Muscle of leg (tissue), 11 donors: ENCODE measurements around the gene CUX1. TPM values are rescaled to one million over a fixed set of nuclear protein-coding genes. Genes with fewer than 3 reads are reported as not detected.

Experiments used
- DNase-seq: peaks from one replicate; pipeline ENCODE4 v3.0.0; 2013
- H3K27ac ChIP-seq: one replicate; pipeline ENCODE4 v1.5.1; 2013; ENCODE audit warnings: mild to moderate bottlenecking, low read length, control low read depth
- H3K27me3 ChIP-seq: one replicate; pipeline ENCODE4 v1.6.1; 2013; ENCODE audit warnings: low read length; ENCODE audit not compliant: control insufficient read depth, insufficient read depth
- H3K36me3 ChIP-seq: one replicate; pipeline ENCODE4 v1.6.1; 2013; ENCODE audit warnings: low read length; ENCODE audit not compliant: control insufficient read depth, insufficient read depth
- H3K4me1 ChIP-seq: one replicate; pipeline ENCODE4 v1.6.1; 2013; ENCODE audit warnings: low read length; ENCODE audit not compliant: control insufficient read depth, insufficient read depth
- H3K4me3 ChIP-seq: one replicate; pipeline ENCODE4 v1.5.1; 2013; ENCODE audit warnings: low read length, control low read depth
- H3K9me3 ChIP-seq: replicated peaks from 2 replicates; pipeline ENCODE4 v1.6.1; 2013; ENCODE audit warnings: low read depth, low read length; ENCODE audit not compliant: control insufficient read depth
- WGBS: methylation state at CpG from one replicate; pipeline ENCODE4 v1.1.5; 2013; ENCODE audit warnings: missing lambda C conversion rate; ENCODE audit not compliant: insufficient coverage; 5-methylcytosine and 5-hydroxymethylcytosine counted together
- polyA plus RNA-seq, 8 donors: library from polyadenylated mRNA; unstranded; fragments of 120-200 nt; gene quantifications; one replicate each; pipeline versions ENCODE4 v1.2.1 to v1.2.3, GENCODE V29; 2013; ENCODE audit warnings: inconsistent platforms in 1 of 8, low replicate concordance in 1 of 8; ENCODE audit not compliant: insufficient read length in 8 of 8, insufficient read depth in 1 of 8
- total RNA-seq: library from RNA; stranded (reverse); fragments of 120-200 nt; gene quantifications from one replicate; pipeline ENCODE4 v1.2.4, GENCODE V29; 2013

Gene CUX1
- total and polyA plus RNA-seq, 9 donors: 29.4 to 46.9 (median 40.8) TPM

DNA sequence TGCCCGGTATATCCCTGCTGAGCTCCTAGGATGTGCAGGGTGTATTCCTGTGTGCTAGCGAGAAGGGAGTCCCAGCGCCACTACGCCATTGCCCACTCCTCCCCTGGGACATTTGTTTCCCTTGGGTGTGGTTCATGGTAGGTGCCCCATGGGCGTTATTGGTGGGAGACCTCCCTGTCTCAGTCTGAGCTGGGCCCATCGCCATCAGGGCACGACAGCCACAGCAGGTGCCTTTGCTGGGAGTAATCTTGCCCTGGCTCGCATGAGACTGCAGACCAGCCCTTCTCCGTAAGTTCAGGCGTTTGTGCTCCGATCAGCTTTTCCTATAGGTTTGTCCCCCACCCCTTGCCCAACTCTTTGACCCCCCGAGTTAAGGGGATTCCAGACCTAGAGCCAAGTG is 332.0 kb downstream of the CUX1 start:
- H3K4me3 ChIP-seq: no peak overlapping the region
- 85% methylated on average over 10 of the region's 12 CpGs for WGBS
- H3K9me3 ChIP-seq: no peaks in the 10 kb centered on the region
- H3K36me3 ChIP-seq: peaks cover 4% of the 10 kb centered on the region
- H3K4me1 ChIP-seq: peaks cover 33% of the 10 kb centered on the region
- DNase-seq: no peak
- no peaks in the 10 kb centered on the region for H3K27me3 ChIP-seq
- no peak overlapping the region for H3K27ac ChIP-seq

DNA sequence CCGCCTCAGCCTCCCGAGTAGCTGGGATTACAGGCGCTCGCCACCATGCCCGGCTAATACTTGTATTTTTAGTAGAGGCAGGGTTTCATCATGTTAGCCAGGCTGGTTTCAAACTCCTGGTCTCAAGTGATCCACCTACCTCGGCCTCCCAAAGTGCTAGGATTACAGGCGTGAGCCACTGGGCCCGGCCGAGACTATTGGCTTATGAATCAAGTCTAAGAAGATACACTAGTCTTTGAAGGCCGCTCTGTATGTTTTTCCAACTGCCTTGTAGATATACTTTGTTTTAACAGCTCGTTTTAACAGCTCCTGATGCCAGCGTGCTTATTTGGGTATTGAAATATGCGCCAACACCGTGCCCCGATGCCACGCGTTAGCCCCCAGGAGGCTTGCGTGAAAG is 332.8 kb downstream of the CUX1 start:
- no peak overlapping the region for H3K4me3 ChIP-seq
- peaks cover 4% of the 10 kb centered on the region for H3K36me3 ChIP-seq
- H3K27me3 ChIP-seq: no peaks in the 10 kb centered on the region
- DNase-seq: no peak
- WGBS: 90% methylated on average over 15 of the region's 18 CpGs
- no peak overlapping the region for H3K27ac ChIP-seq
- no peaks in the 10 kb centered on the region for H3K9me3 ChIP-seq
- peaks cover 33% of the 10 kb centered on the region for H3K4me1 ChIP-seq

DNA sequence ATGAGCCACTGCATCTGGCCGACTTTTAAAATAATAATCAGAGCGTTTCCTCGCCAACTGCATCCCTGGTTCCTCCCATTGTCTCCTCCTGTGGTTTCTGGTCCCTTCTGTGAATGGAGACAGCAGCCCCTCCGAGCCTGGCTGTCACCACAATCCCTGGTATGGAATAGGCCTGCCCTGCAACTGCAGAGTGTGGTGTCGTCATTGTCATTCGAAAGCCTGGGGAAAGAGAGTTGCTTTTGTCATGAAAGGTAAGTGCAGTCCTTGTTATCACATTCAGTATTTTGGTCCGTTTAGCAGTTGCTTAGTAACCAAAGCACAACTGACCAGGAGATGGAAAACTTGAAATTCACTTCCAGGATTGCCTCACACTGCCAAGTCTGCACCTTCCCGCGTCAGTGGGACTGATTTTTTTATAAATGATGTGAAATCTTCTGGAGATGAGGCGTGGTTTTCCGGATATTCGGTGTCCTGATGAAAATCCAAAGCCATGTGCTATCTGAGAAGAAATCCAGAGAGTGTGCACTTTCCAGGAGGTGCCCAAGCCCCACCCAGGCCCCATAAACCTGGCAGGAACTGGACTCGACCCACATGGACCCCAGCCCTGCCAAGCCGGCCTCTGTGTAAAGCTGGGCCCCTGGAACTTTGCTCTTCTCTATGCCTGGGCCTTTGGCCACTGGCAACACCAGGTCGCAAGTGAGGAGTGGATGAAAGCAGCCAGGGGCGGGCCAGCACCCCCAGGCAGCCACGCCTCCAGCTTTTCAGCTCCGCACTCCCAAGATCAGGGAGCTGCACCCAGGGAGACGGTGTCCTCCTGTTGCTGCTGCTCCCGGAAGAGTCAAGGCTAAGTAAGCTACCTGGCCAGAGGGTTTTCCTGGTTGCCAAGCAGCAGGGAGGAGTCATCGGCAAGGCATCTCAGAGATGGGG is 335.5 kb downstream of the CUX1 start:
- Histone ChIP-seq H3K27ac (peak overlapping the region; percentile 81), H3K9me3 (peaks cover 2% of the 10 kb centered on the region), H3K36me3 (no peaks in the 10 kb centered on the region), H3K4me1 (peaks cover 27% of the 10 kb centered on the region), H3K4me3 (no peak overlapping the region), H3K27me3 (no peaks in the 10 kb centered on the region)
- WGBS: 48% methylated on average over 15 of the region's 21 CpGs
- DNase-seq: peak; percentile 88

DNA sequence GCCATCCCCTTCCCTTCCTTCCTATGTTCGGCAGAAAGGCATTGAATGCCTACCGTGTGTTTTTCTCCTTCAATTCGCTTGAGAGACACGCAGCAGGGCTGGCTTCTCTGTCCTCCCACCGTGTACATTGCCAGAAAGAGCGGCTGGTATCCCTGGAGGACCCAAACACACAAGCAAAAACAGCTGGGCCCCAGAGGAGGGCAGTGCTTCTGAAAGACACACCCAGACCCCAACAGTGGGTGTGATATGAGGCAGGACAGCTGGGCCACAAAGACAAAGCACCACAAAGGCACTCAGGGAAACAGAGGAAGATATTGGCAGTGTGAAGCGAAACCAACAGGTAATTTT is 336.1 kb downstream of the CUX1 start:
- Histone ChIP-seq H3K27ac (peak overlapping the region; percentile 81), H3K4me3 (no peak overlapping the region), H3K36me3 (peaks cover 5% of the 10 kb centered on the region), H3K27me3 (no peaks in the 10 kb centered on the region), H3K9me3 (peaks cover 2% of the 10 kb centered on the region), H3K4me1 (peaks cover 27% of the 10 kb centered on the region)
- peak; percentile 82 for DNase-seq
- WGBS: 51% methylated on average over 2 of the region's 7 CpGs

DNA sequence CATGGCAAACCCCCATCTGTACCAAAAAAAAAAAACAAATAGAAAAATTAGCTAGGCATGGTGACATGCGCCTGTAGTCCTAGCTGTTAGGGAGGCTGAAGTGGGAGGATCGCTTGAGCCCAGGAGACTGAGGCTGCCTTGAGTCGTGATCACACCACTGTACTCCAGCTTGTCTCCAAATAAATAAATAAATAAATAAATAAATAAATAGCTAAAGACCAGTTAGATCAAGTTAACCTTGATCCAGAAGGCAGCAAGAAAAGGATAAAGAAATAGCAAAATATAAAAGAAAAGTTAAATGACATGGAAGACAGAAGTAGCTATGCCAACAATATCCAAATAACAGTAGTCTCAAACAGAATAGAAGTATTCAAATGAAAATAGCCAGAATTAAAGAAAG is 337.0 kb downstream of the CUX1 start:
- no peak overlapping the region for H3K27ac ChIP-seq
- WGBS: no CpG with 5 or more reads among the region's 3 CpGs
- no peak for DNase-seq

DNA sequence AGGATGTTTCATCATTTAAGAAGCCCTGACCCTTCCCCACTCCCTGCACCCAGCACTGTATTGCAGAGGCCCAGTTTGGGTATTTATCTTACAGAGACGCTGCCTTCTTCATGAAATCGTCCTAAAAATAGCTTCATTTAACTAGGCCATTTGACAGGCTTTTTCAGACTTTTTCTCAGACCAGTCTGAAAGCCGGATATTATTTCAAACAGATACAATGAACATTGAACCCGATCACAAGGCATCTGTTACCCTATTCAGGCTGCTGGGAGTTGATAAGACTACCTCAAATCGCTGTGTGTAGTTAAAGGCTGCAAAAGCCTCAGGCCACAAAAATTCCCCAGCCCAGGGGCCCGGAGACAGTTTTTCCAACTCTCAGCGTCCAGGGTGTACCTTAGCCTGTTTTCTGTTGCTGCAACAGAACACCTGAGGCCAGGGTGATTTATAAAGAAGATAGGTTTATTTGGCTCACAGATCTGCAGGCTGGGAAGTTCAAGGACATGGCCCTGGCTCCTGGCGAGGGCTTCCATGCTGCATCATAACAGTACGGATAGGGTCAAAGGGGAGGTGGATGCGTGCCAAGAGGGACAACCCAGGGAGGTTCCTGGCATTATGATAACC is 338.5 kb downstream of the CUX1 start:
- H3K27me3 ChIP-seq: no peaks in the 10 kb centered on the region
- WGBS: 59% methylated on average over 3 of the region's 10 CpGs
- H3K27ac ChIP-seq: no peak overlapping the region
- no peak overlapping the region for H3K4me3 ChIP-seq
- DNase-seq: no peak
- H3K36me3 ChIP-seq: peaks cover 16% of the 10 kb centered on the region
- H3K9me3 ChIP-seq: peaks cover 2% of the 10 kb centered on the region
- H3K4me1 ChIP-seq: peaks cover 23% of the 10 kb centered on the region

More for the DNA sequence above, 337.0 kb downstream of the CUX1 start:
- peaks cover 2% of the 10 kb centered on the region for H3K9me3 ChIP-seq
- H3K27me3 ChIP-seq: no peaks in the 10 kb centered on the region
- H3K36me3 ChIP-seq: peaks cover 10% of the 10 kb centered on the region
- peaks cover 27% of the 10 kb centered on the region for H3K4me1 ChIP-seq
- H3K4me3 ChIP-seq: no peak overlapping the region

DNA sequence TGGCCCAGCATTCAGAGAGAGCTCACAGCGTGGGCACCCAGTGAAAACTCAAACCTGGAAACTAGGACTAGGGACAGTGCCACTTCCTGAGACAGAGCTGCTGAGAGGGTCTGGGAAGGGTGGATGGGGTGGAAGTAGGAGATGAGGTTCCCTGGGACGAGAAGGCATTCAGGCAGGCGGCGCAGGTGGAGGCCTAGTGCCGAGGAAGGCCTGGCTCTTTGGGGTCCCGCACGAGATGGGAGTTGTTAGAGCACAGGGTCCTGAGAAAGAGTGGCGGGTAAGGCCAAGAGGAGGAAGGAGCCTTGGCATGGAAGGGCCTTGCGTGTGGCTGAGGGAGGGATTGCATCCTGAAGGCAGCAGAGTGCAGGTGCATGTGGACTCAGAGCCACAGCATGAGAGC is 339.4 kb downstream of the CUX1 start:
- H3K36me3 ChIP-seq: peaks cover 16% of the 10 kb centered on the region
- no peaks in the 10 kb centered on the region for H3K27me3 ChIP-seq
- H3K4me1 ChIP-seq: peaks cover 23% of the 10 kb centered on the region
- DNase-seq: no peak
- WGBS: 95% methylated on average over 7 of the region's 9 CpGs
- peaks cover 2% of the 10 kb centered on the region for H3K9me3 ChIP-seq
- H3K4me3 ChIP-seq: no peak overlapping the region
- H3K27ac ChIP-seq: no peak overlapping the region

DNA sequence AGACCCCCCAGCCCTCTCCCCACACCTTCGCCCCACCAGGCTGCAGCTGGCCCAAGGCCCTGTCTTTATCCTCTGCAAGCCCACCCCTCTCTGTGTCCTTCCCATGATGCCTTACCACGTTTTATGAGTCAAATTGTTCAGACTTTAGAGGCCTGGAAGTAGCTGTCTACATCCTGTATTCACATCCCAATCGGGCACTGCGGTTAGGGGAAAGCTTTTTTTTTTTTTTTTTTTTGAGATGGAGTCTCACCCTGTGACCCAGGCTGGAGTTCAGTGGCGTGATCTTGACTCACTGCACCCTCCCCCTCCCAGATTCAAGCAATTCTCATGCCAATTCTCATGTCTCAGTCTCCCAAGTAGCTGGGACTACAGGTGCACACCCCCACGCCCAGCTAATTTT is 347.7 kb downstream of the CUX1 start:
- peaks cover 7% of the 10 kb centered on the region for H3K4me1 ChIP-seq
- peaks cover 17% of the 10 kb centered on the region for H3K36me3 ChIP-seq
- H3K9me3 ChIP-seq: no peaks in the 10 kb centered on the region
- H3K27ac ChIP-seq: no peak overlapping the region
- no peak for DNase-seq
- H3K27me3 ChIP-seq: no peaks in the 10 kb centered on the region
- 74% methylated on average over 3 of the region's 6 CpGs for WGBS
- H3K4me3 ChIP-seq: no peak overlapping the region

DNA sequence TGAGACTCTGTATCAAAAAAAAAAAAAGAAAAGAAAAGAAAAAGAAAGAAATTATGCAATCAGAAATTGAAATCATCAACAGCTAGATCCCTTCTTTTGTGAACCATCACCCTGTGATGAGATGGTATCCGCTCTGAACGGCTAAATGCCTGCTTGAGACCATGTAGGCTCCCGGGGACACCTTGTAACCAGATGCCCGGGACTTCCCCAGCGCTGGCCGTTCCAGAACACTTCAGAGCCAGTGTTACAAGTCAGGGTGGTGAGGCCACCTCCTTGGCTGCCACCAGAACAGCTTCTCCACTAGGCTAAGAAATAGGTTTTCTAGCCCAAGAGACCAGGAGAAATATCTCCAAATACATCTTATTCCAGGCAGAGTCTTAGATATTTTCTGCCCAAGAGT is 349.8 kb downstream of the CUX1 start:
- no peaks in the 10 kb centered on the region for H3K9me3 ChIP-seq
- 89% methylated on average over 4 of the region's 6 CpGs for WGBS
- H3K27ac ChIP-seq: no peak overlapping the region
- no peak for DNase-seq
- peaks cover 11% of the 10 kb centered on the region for H3K4me1 ChIP-seq
- no peaks in the 10 kb centered on the region for H3K27me3 ChIP-seq
- H3K36me3 ChIP-seq: peaks cover 15% of the 10 kb centered on the region
- no peak overlapping the region for H3K4me3 ChIP-seq

DNA sequence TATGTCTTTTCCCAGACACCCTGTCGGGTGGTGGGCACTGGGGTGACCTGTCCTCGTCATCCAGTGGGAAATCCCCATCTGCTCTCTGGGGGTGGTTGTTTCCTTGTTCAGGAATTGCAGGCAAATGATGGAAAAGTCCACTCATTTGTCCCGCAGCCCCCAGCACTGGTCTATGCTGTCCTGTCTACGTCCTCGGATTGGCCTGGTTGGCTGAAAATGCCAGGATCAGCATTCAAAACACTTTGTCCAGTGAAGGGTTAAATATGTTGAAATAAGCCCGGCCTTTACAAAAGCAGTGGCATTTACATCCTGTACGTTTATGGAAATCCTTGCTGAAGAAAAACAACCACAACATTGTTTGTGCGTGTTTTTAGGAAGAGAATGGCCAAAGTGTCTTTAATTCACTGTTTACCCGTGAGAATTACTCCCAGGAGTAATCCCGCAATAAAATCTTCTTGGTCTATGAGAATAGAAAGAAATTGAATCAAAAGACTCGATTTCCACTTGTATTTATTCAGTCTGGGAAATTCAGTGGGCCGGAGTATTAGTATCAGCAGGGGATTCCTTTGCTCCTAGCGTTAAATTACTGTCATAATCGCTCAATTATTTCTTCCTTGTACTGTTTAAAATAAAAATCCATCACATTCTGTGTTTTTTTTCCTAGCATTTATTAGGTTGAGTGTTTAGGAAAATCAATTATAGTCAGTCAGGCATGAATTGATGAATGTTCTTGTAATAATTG is 352.4 kb downstream of the CUX1 start:
- no peaks in the 10 kb centered on the region for H3K27me3 ChIP-seq
- 68% methylated on average over 5 of the region's 14 CpGs for WGBS
- H3K4me3 ChIP-seq: no peak overlapping the region
- peak overlapping the region; percentile 57 for H3K27ac ChIP-seq
- H3K9me3 ChIP-seq: no peaks in the 10 kb centered on the region
- peaks cover 13% of the 10 kb centered on the region for H3K4me1 ChIP-seq
- DNase-seq: no peak
- peaks cover 5% of the 10 kb centered on the region for H3K36me3 ChIP-seq
